Heart left ventricle (tissue), 13 donors: Measurements from ENCODE around the gene PPP1R1C.

Experiments used
- CTCF ChIP-seq, 12 donors: fragments of 200-600 bp; sonication (generic) in 4 of 12; IDR thresholded peaks; one replicate each; pipeline versions ENCODE4 v1.5.0 to v1.8.0; 2018 to 2022; ENCODE audit warnings: antibody characterized with exemption in 12 of 12, mild to moderate bottlenecking in 5 of 12
- POLR2A ChIP-seq, 2 donors: fragments of 450-650 bp; IDR thresholded peaks; one replicate each; pipeline ENCODE4 v1.6.1; 2017; ENCODE audit warnings: antibody characterized with exemption in 2 of 2, mild to moderate bottlenecking in 2 of 2, moderate library complexity in 2 of 2
- donor health status: ischemic (EF 13 %, LVEDD 7.1; RV severe dilation, severe dysfunction).
- donor health status: DM: no; HTN: yes; CAD: no.
- donor health status: DM: no; HTN: no; CAD: no.
- donor health status: ischemic (EF 25% LVEDD 6.9; RV normal size, moderate dysfunction).
- donor health status: ischemic (EF 25% LVEDD 5.7; RV mildly dilated, moderate dysfunction).
- donor health status: ischemic (EF 35%, LVEDD 5.7; RV mildly dilated, moderate dysfunction).
- donor health status: nonischemic (EF 11% LVEDD 7.7; RV severe dilation, severe dysfunction).
- donor health status: DM: yes; HTN: yes; CAD: no.
- donor health status: PGD.
- donor health status: ischemic (EF 29% LVEDD 5.4; RV normal size, mild dysfunction).
- donor health status: nonischemic (EF 23%, LVEDD 6.1; RV moderate dilation, normal function).

DNA sequence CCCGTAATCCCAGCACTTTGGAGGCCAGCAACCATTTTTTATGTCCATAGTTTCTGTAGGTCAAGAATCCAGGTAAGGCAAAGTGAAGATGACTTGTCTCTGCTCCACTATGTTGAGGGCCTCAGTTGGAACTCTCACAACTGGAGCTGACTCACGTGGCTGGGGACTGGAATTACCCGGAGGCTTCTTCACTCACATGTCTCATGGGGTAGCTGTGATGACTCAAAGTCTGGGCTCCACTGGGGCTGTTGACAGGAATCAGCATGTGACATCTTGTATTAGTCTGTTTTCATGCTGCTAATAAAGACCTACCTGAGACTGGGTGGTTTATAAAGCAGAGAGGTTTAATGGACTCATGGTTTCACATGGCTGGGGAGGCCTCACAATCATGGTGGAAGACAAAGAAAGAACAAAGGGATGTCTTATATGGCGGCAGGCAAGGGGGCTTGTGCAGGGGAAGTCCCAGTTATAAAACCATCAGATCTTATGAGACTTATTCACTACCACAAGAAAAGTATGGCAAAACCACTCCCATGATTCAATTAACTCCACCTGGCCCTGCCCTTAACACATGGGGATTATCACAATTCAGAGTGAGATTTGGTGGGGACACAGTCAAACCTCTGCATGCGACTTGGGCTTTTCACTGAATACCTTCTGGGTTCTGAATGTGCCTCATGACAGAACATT, 7.8 kb upstream of the PPP1R1C start:
- TF ChIP-seq CTCF (IDR thresholded peaks at IDR 0.05): no peak
- no peak for TF ChIP-seq POLR2A (IDR thresholded peaks at IDR 0.05)
